ENCODE data around the gene KRTDAP.

KRTDAP gene

DNA sequence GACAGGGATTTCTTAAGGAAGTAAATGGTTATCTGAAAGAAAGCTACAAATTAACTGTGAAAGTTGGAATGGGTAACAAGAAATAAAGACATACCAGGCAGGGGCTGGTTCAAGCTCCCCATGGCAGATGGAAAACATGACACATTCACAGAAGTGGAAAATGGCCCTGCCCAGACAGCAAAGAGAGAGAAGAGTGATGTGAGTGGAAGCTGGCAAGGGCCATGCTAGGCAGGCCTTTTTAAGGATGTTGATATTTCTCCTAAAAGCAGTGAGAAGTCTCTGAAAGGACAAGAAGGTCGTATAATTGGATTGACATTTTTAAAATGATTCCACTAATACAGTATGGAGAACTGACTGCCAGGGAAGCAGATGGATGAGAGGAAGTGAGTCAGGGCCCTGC lies 45.5 kb downstream of the KRTDAP start:
- DNase-seq (ENCODE audit: low read depth): no peak
- no peak overlapping the region for H3K4me3 ChIP-seq (ENCODE audit: low read length)
- TF ChIP-seq, protein P1, sequence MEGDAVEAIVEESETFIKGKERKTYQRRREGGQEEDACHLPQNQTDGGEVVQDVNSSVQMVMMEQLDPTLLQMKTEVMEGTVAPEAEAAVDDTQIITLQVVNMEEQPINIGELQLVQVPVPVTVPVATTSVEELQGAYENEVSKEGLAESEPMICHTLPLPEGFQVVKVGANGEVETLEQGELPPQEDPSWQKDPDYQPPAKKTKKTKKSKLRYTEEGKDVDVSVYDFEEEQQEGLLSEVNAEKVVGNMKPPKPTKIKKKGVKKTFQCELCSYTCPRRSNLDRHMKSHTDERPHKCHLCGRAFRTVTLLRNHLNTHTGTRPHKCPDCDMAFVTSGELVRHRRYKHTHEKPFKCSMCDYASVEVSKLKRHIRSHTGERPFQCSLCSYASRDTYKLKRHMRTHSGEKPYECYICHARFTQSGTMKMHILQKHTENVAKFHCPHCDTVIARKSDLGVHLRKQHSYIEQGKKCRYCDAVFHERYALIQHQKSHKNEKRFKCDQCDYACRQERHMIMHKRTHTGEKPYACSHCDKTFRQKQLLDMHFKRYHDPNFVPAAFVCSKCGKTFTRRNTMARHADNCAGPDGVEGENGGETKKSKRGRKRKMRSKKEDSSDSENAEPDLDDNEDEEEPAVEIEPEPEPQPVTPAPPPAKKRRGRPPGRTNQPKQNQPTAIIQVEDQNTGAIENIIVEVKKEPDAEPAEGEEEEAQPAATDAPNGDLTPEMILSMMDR (IDR thresholded peaks at IDR 0.05; ENCODE audit: insufficient read depth, low read depth, low read length, missing control alignments): no peak

DNA sequence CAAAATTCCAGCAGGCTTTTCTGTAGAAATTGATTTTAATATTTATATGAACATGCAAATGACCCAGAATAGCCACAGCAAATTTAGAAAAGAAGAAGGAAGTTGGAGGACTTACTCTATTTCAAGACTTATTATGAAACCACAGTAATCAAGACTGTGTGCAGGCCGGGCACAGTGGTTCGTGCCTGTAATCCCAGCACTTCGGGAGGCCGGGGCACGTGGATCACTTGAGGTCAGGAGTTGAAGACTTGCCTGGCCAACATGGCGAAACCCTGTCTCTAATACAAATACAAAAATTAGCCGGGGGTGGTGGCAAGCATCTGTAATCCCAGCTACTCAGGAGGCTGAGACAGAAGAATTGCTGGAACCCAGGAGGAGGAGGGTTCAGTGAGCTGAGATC lies 48.2 kb downstream of the KRTDAP start:
- TF ChIP-seq, protein P1 (IDR thresholded peaks at IDR 0.05; ENCODE audit: insufficient read depth, low read depth, low read length, missing control alignments): no peak
- H3K4me3 ChIP-seq (ENCODE audit: low read length): no peak overlapping the region
- no peak for DNase-seq (ENCODE audit: low read depth)

DNA sequence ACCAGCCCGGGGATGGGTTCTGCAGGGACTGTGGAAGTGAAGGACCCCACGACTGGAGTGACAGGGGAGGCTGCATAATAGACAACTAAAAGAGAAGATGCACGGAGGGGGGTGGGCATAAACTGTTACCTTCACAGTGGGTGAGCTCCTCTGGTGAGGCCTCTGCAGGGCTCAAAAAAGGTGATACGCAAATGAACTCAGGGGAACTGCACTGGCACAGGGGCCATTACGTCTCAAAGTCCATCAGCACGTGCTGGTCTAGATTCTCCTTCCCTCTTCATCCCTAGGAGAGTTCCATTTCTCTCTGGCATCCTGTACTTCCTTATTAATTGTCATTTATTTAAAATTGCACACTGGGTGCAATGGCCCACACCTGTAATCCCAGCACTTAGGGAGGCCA lies 50.3 kb downstream of the KRTDAP start:
- no peak overlapping the region for H3K4me3 ChIP-seq (ENCODE audit: low read length)
- TF ChIP-seq, protein P1 (IDR thresholded peaks at IDR 0.05; ENCODE audit: insufficient read depth, low read depth, low read length, missing control alignments): no peak
- DNase-seq (ENCODE audit: low read depth): no peak

DNA sequence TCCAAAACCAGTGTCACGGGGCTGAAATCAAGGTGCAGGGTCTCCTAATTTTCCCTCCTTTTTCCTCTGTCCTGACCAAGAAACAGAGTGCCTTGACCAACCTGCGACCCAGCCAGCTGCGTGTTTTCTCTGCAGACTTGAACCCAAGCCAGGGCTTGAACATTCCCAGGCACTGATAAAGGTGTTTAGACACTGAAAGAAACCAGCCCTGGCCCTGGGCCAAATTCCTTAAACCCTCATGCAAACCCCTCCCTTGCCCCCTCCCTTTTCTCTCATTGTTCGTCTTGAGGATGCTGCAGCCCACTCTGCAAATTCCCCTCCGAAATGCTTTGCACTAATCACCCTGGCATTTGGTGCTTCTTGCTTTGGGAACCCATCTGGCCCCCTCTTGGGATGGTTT lies 51.7 kb downstream of the KRTDAP start:
- H3K4me3 ChIP-seq (ENCODE audit: low read length): no peak overlapping the region
- TF ChIP-seq, protein P1 (IDR thresholded peaks at IDR 0.05; ENCODE audit: insufficient read depth, low read depth, low read length, missing control alignments): no peak
- no peak for DNase-seq (ENCODE audit: low read depth)

DNA sequence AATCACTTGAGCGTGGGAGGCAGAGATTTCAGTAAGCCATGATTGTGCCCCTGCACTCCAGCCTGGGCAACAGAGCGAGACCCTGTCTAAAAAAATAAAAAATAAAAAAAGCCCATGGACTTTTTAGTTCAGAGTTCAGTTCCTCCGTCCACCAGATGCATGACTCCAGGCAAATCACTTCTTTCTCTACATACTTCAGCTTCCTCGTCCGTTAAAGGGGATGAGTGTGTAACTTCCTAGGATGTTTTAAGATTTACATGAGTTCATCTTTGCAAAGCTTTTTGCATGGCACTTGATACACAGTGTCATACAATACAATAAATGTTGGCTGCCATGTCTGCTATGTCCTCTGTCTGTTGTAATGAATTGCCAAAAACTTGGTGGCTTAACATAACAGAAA lies 52.2 kb downstream of the KRTDAP start:
- DNase-seq (ENCODE audit: low read depth): no peak
- TF ChIP-seq, protein P1 (IDR thresholded peaks at IDR 0.05; ENCODE audit: insufficient read depth, low read depth, low read length, missing control alignments): no peak
- H3K4me3 ChIP-seq (ENCODE audit: low read length): no peak overlapping the region

DNA sequence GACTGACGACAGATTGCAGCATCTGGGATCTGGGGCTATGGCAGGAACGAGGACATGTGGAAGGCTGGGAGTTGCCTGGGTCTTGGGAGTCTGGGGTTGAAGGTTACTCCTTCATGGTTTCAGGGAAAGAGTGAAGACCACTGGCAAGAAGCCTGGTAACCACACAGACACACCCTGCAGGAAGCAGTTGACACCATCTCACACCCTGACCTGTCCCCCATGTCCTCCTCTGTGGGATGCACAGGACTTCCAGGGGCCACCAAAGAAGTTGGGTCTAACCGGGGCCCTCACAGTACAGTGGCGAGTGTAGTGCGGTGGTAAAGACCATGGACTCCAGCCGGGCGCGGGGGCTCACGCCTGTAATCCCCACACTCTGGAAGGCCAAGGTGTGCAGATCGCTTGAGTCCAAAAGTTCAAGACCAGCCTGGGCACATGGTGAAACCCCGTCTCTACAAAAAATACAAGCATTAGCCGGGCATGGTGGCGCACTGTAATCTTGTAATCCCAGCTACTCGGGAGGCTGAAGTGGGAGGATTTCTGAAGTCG lies 52.8 kb downstream of the KRTDAP start:
- TF ChIP-seq, protein P1 (IDR thresholded peaks at IDR 0.05; ENCODE audit: insufficient read depth, low read depth, low read length, missing control alignments): no peak
- no peak overlapping the region for H3K4me3 ChIP-seq (ENCODE audit: low read length)
- DNase-seq (ENCODE audit: low read depth): no peak

Data from epithelial cell of esophagus (primary cell).